Neural progenitor cell (in vitro differentiated cells): ENCODE results near the gene OR4D5. TPM values are rescaled to one million over a fixed set of nuclear protein-coding genes. Genes with fewer than 3 reads are reported as not detected.

ENCODE experiments used
- DNase-seq: peaks from one replicate; pipeline ENCODE4 v3.0.0-alpha.2; 2016; ENCODE audit warnings: low spot score
- H2AFZ ChIP-seq: fragments of 200-600 bp; sonication (generic); replicated peaks from 2 replicates; pipeline ENCODE4 v1.6.1; 2016; ENCODE audit warnings: antibody characterized with exemption
- H3F3A ChIP-seq: fragments of 200-600 bp; sonication (generic); 2 replicates; pipeline ENCODE4 v1.6.1; 2016; ENCODE audit warnings: antibody characterized with exemption, low read depth
- H3K27ac ChIP-seq: fragments of 200-600 bp; sonication (generic); 2 replicates; pipeline ENCODE4 v1.5.1; 2016; ENCODE audit warnings: mild to moderate bottlenecking
- H3K27me3 ChIP-seq: fragments of 200-600 bp; sonication (generic); 2 replicates; pipeline ENCODE4 v1.6.1; 2016; ENCODE audit warnings: mild to moderate bottlenecking, moderate library complexity
- H3K36me3 ChIP-seq: fragments of 200-600 bp; sonication (generic); 2 replicates; pipeline ENCODE4 v1.5.1; 2016
- H3K4me1 ChIP-seq: fragments of 200-600 bp; sonication (generic); 2 replicates; pipeline ENCODE4 v1.6.1; 2016; ENCODE audit warnings: mixed run types
- H3K4me2 ChIP-seq: fragments of 200-600 bp; sonication (generic); 2 replicates; pipeline ENCODE4 v1.6.1; 2016
- H3K4me3 ChIP-seq: fragments of 200-600 bp; sonication (generic); 2 replicates; pipeline ENCODE4 v1.5.1; 2016
- H3K79me2 ChIP-seq: fragments of 200-600 bp; sonication (generic); 2 replicates; pipeline ENCODE4 v1.6.1; 2016; ENCODE audit warnings: low read depth
- H3K9ac ChIP-seq: fragments of 200-600 bp; sonication (generic); 2 replicates; pipeline ENCODE4 v1.6.1; 2016
- H3K9me3 ChIP-seq: fragments of 200-600 bp; sonication (generic); 2 replicates; pipeline ENCODE4 v1.5.1; 2016; ENCODE audit warnings: low read depth
- H4K20me1 ChIP-seq: fragments of 200-600 bp; sonication (generic); 2 replicates; pipeline ENCODE4 v1.6.1; 2016; ENCODE audit warnings: low read depth
- H3K27ac Mint-ChIP-seq: 3 replicates; pipeline ENCODE4 v1.8.0; 2021; ENCODE audit warnings: mixed read lengths
- H3K27me3 Mint-ChIP-seq: 2 replicates; pipeline ENCODE4 v1.8.0; 2022; ENCODE audit warnings: low read depth, mild to moderate bottlenecking, inconsistent platforms, moderate library complexity, mixed read lengths; ENCODE audit not compliant: insufficient read depth
- H3K36me3 Mint-ChIP-seq: 3 replicates; pipeline ENCODE4 v1.8.0; 2021; ENCODE audit warnings: mixed read lengths
- H3K4me1 Mint-ChIP-seq: 3 replicates; pipeline ENCODE4 v1.8.0; 2021; ENCODE audit warnings: mixed read lengths
- H3K4me3 Mint-ChIP-seq: 3 replicates; pipeline ENCODE4 v1.8.0; 2021; ENCODE audit warnings: mild to moderate bottlenecking, moderate library complexity, mixed read lengths
- H3K9me3 Mint-ChIP-seq: 3 replicates; pipeline ENCODE4 v1.8.0; 2020; ENCODE audit warnings: mixed read lengths
- CTCF ChIP-seq: fragments of 200-600 bp; sonication (generic); IDR thresholded peaks from 2 replicates; pipeline ENCODE4 v1.5.1; 2017; ENCODE audit warnings: antibody characterized with exemption, mild to moderate bottlenecking
- EZH2 ChIP-seq: fragments of 200-600 bp; sonication (generic); IDR thresholded peaks from 2 replicates; pipeline ENCODE4 v1.6.1; 2017; ENCODE audit warnings: antibody characterized with exemption, mild to moderate bottlenecking, moderate library complexity
- EZH2phosphoT487 ChIP-seq: fragments of 200-600 bp; sonication (generic); IDR thresholded peaks from 2 replicates; pipeline ENCODE4 v1.6.1; 2017; ENCODE audit warnings: antibody characterized with exemption
- total RNA-seq: library from RNA; depleted of rRNA; stranded (reverse); fragments of >200 nt; gene quantifications from 2 replicates; pipeline ENCODE4 v1.2.3, GENCODE V29; 2015; ENCODE audit warnings: low replicate concordance

The OR4D5 gene
- not detected in 2 replicates for total RNA-seq

DNA sequence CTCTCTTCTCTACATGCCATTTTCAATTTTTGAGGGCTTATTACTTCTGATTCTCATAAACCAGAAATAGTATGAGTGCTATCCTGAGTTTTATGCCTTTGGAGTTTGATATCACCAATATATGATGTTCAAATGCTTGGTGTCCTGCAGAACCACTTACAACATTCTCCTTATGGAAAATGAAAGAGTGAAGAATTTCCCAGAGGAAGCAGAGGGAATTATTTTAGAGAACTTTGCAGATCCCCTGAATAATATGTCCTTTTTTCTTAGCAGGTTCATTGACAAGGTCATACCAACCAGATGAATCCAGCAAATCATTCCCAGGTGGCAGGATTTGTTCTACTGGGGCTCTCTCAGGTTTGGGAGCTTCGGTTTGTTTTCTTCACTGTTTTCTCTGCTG lies at the start of gene OR4D5:
Gene OR4D5 (plus strand): TSS at position 301 of the 400 bp plus-strand sequence. CDS start 0 bp downstream, at position 301.
- H3K4me3 ChIP-seq: no peak within 1 kb of the TSS
- no peak within 1 kb of the TSS for H3K27ac ChIP-seq
- H3K4me2 ChIP-seq: no peak within 1 kb of the TSS
- no peaks in the 10 kb centered on the region for H3K4me1 ChIP-seq
- no peaks in the 10 kb centered on the region for H3K36me3 Mint-ChIP-seq
- no peak within 1 kb of the TSS for H2AFZ ChIP-seq
- H3K27ac Mint-ChIP-seq: no peak within 1 kb of the TSS
- no peaks in the 10 kb centered on the region for H3K79me2 ChIP-seq
- H3K9ac ChIP-seq: no peak within 1 kb of the TSS
- no peaks in the 10 kb centered on the region for H3K27me3 Mint-ChIP-seq
- H4K20me1 ChIP-seq: no peaks in the 10 kb centered on the region
- H3F3A ChIP-seq: no peaks in the 10 kb centered on the region
- no peak within 1 kb of the TSS for H3K4me3 Mint-ChIP-seq
- DNase-seq: no peak
- TF ChIP-seq EZH2phosphoT487: no peak
- no peaks in the 10 kb centered on the region for H3K27me3 ChIP-seq
- no peaks in the 10 kb centered on the region for H3K9me3 Mint-ChIP-seq
- no peaks in the 10 kb centered on the region for H3K4me1 Mint-ChIP-seq
- no peaks in the 10 kb centered on the region for H3K36me3 ChIP-seq
- no peaks in the 10 kb centered on the region for H3K9me3 ChIP-seq

DNA sequence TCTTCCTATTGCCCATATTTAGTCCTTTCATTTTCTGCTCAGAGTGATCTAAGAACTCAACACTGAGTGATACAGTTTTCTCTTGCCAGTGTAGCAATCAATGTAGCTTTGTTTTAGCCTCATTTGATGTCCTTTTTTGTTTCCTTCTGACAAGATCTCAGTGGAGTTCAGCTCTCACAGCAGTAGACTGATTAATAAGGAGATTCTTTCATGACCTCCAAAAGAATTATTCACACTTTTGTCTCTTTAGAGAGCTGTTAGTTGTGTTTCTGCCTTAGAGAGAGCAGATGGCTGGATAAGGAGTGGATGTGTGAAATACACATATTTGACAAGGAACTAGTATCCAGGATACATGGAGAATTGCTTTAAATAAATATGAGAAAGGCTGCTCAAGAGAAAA lies 47.4 kb upstream of the OR4D5 start:
- Mint-ChIP-seq H3K27ac (no peak overlapping the region), H3K4me3 (no peak overlapping the region), H3K4me1 (peaks cover 6% of the 10 kb centered on the region), H3K9me3 (no peaks in the 10 kb centered on the region), H3K36me3 (no peaks in the 10 kb centered on the region), H3K27me3 (no peaks in the 10 kb centered on the region)
- Histone ChIP-seq H3K9me3 (no peaks in the 10 kb centered on the region), H3K4me2 (no peak overlapping the region), H2AFZ (peak overlapping the region; percentile 9), H3K36me3 (no peaks in the 10 kb centered on the region), H3K4me1 (peaks cover 13% of the 10 kb centered on the region), H4K20me1 (no peaks in the 10 kb centered on the region), H3K9ac (no peak overlapping the region), H3K4me3 (no peak overlapping the region), H3K79me2 (no peaks in the 10 kb centered on the region), H3K27me3 (no peaks in the 10 kb centered on the region), H3F3A (no peaks in the 10 kb centered on the region), H3K27ac (no peak overlapping the region)
- no peak for DNase-seq
- TF ChIP-seq CTCF (no peak), EZH2 (no peak), EZH2phosphoT487 (no peak)

GRCh38 chr11:123899792-123900191 lies 39.6 kb upstream of the OR4D5 start:
- Mint-ChIP-seq H3K27me3 (no peaks in the 10 kb centered on the region), H3K27ac (no peak overlapping the region), H3K4me3 (no peak overlapping the region), H3K36me3 (no peaks in the 10 kb centered on the region), H3K9me3 (no peaks in the 10 kb centered on the region), H3K4me1 (no peaks in the 10 kb centered on the region)
- Histone ChIP-seq H3K27ac (no peak overlapping the region), H2AFZ (no peak overlapping the region), H3K4me2 (no peak overlapping the region), H3K4me1 (no peaks in the 10 kb centered on the region), H3K27me3 (no peaks in the 10 kb centered on the region), H3K79me2 (no peaks in the 10 kb centered on the region), H3F3A (no peaks in the 10 kb centered on the region), H3K4me3 (no peak overlapping the region), H3K9me3 (no peaks in the 10 kb centered on the region), H3K9ac (no peak overlapping the region), H4K20me1 (no peaks in the 10 kb centered on the region), H3K36me3 (no peaks in the 10 kb centered on the region)
- DNase-seq: no peak
- no peak for TF ChIP-seq EZH2phosphoT487
- no peak for TF ChIP-seq EZH2
- no peak for TF ChIP-seq CTCF

DNA sequence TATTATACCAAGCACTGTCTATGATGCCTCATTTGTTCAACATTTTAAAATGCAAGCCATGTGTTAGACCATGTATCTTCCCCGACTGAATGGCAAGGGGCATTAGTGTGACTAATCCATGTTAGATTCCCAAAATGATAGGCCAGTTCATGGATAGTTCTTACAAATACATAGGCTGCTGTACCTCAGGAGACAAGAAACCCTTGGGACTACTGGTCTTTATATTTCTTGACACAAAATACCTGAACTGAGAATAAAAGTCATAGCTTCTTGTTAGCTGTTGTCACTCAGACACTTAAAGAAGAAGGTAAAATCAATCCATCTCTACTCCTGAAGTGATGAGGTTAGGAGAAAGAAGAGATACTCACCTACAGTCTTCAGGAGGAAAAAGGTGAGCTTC lies 37.5 kb upstream of the OR4D5 start, which contains the start of gene OR8D4:
Gene OR8D4 (plus strand): TSS at position 301 of the 400 bp plus-strand sequence. CDS start 4,265 bp downstream, outside the sequence.
- no peaks in the 10 kb centered on the region for H3K36me3 Mint-ChIP-seq
- no peak within 1 kb of the TSS for H3K27ac ChIP-seq
- H3K9me3 Mint-ChIP-seq: no peaks in the 10 kb centered on the region
- no peak within 1 kb of the TSS for H2AFZ ChIP-seq
- H3K79me2 ChIP-seq: no peaks in the 10 kb centered on the region
- peaks cover 8% of the 10 kb centered on the region for H3K4me1 Mint-ChIP-seq
- no peak within 1 kb of the TSS for H3K9ac ChIP-seq
- TF ChIP-seq EZH2: no peak
- no peak for TF ChIP-seq EZH2phosphoT487
- no peak for TF ChIP-seq CTCF
- H3K27me3 ChIP-seq: no peaks in the 10 kb centered on the region
- no peak within 1 kb of the TSS for H3K27ac Mint-ChIP-seq
- H3K4me3 Mint-ChIP-seq: no peak within 1 kb of the TSS
- peaks cover 16% of the 10 kb centered on the region for H3K4me1 ChIP-seq
- DNase-seq: no peak
- H3K36me3 ChIP-seq: no peaks in the 10 kb centered on the region
- H3K4me3 ChIP-seq: no peak within 1 kb of the TSS
- H3K9me3 ChIP-seq: no peaks in the 10 kb centered on the region
- H3F3A ChIP-seq: no peaks in the 10 kb centered on the region
- H4K20me1 ChIP-seq: no peaks in the 10 kb centered on the region
- no peaks in the 10 kb centered on the region for H3K27me3 Mint-ChIP-seq
- no peak within 1 kb of the TSS for H3K4me2 ChIP-seq
